ENCODE measurements around the gene ARL6IP1. TPM values are rescaled to one million over a fixed set of nuclear protein-coding genes. Genes with fewer than 3 reads are reported as not detected.

ARL6IP1 gene
- total and polyA plus RNA-seq, 8 donors = 97.6 to 360 (median 214) TPM

Other genes starting within 250 kb of the ARL6IP1 start
- 100 to 1,000 TPM; 112 to 162 TPM for gene NOMO2, start 239.5 kb downstream of the ARL6IP1 start, total RNA-seq
- gene NOMO2, start 239.5 kb downstream of the ARL6IP1 start, polyA plus RNA-seq (ENCODE audit: insufficient read length in 6 of 6) = 10 to 100 TPM; 46.9 to 93.8 (median 70.0) TPM
- 1,000 to 10,000 TPM; 1,015 to 1,060 TPM for gene RPS15A, start 11.2 kb downstream of the ARL6IP1 start, total RNA-seq
- 1,000 to 10,000 TPM; 2,477 to 3,133 (median 3,038) TPM for gene RPS15A, start 11.2 kb downstream of the ARL6IP1 start, polyA plus RNA-seq (ENCODE audit: insufficient read length in 6 of 6)
- 10 to 100 TPM; 60.0 to 78.6 TPM for gene SMG1, start 124.9 kb upstream of the ARL6IP1 start, total RNA-seq
- gene SMG1, start 124.9 kb upstream of the ARL6IP1 start, polyA plus RNA-seq (ENCODE audit: insufficient read length in 6 of 6) = 10 to 100 TPM; 63.2 to 73.4 (median 71.4) TPM
- 1 to 10 TPM; 5.2 to 9.7 TPM for gene TMC7, start 182.4 kb upstream of the ARL6IP1 start, total RNA-seq
- gene TMC7, start 182.4 kb upstream of the ARL6IP1 start, polyA plus RNA-seq (ENCODE audit: insufficient read length in 6 of 6) = 1 to 10 TPM; 3.0 to 4.1 (median 3.5) TPM